Transverse colon (tissue), 4 donors: ENCODE data around the gene CABP4.

Experiments
- EP300 ChIP-seq: sonication (generic); formaldehyde crosslinking; IDR thresholded peaks from one replicate; pipeline ENCODE4 v1.6.1; 2017; ENCODE audit warnings: antibody characterized with exemption, low read depth
- POLR2AphosphoS5 ChIP-seq, 3 donors: sonication (generic); formaldehyde crosslinking; IDR thresholded peaks; one replicate each; pipeline ENCODE4 v1.6.1; 2016; ENCODE audit warnings: antibody characterized with exemption in 3 of 3
- TF ChIP-seq, protein P1 (sequence below), 5 experiments: fragments of 200-600 bp in 3 of 5; fragments of 450-650 bp in 2 of 5; sonication (generic) in 3 of 5; IDR thresholded peaks; 1 replicate in 2 of 5; 2 replicates in 3 of 5; pipeline ENCODE4 v1.5.1; 2016 to 2017; ENCODE audit warnings: antibody characterized with exemption in 5 of 5, inconsistent platforms in 3 of 5, mild to moderate bottlenecking in 2 of 5, moderate library complexity in 1 of 5

- TF ChIP-seq, protein P1, sequence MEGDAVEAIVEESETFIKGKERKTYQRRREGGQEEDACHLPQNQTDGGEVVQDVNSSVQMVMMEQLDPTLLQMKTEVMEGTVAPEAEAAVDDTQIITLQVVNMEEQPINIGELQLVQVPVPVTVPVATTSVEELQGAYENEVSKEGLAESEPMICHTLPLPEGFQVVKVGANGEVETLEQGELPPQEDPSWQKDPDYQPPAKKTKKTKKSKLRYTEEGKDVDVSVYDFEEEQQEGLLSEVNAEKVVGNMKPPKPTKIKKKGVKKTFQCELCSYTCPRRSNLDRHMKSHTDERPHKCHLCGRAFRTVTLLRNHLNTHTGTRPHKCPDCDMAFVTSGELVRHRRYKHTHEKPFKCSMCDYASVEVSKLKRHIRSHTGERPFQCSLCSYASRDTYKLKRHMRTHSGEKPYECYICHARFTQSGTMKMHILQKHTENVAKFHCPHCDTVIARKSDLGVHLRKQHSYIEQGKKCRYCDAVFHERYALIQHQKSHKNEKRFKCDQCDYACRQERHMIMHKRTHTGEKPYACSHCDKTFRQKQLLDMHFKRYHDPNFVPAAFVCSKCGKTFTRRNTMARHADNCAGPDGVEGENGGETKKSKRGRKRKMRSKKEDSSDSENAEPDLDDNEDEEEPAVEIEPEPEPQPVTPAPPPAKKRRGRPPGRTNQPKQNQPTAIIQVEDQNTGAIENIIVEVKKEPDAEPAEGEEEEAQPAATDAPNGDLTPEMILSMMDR (IDR thresholded peaks at IDR 0.05) = no peak
- TF ChIP-seq POLR2AphosphoS5 (IDR thresholded peaks at IDR 0.05) = no peak
- no peak for TF ChIP-seq EP300
These were observed 3.1 kb downstream of the CABP4 start for GRCh38 chr11:67458266-67458665.
